CD4-positive, alpha-beta T cell treated with Interleukin-4 for 4 hours (primary cell): ENCODE measurements around the gene SRPK3.
A peak's percentile ranks its signal among the peaks of the same experiment; 100 is the strongest.
"Not testable (repeated sequence)": the region's sequence is repeated elsewhere in the genome, so short reads cannot be mapped to it uniquely, and the experiment has no call there.

Source experiments
- DNase-seq: peaks from one replicate; pipeline ENCODE4 v3.0.0-alpha.2; 2020

Gene SRPK3

GRCh38 chrX:153814591-153815315 lies 33.9 kb downstream of the SRPK3 start:
- DNase-seq: no peak

GRCh38 chrX:153816831-153817690 lies 36.2 kb downstream of the SRPK3 start:
- peak; percentile 13 for DNase-seq

- not testable (repeated sequence) for DNase-seq
These were observed 37.2 kb downstream of the SRPK3 start for GRCh38 chrX:153818064-153818463.

GRCh38 chrX:153818571-153819383 lies 37.9 kb downstream of the SRPK3 start:
- DNase-seq: peak; percentile 14

- no peak for DNase-seq
These were observed 38.7 kb downstream of the SRPK3 start for GRCh38 chrX:153819384-153820040.

GRCh38 chrX:153820601-153821000 lies 39.8 kb downstream of the SRPK3 start:
- no peak for DNase-seq

- no peak for DNase-seq
These were observed 40.2 kb downstream of the SRPK3 start for GRCh38 chrX:153821066-153821465.

GRCh38 chrX:153824348-153824747 lies 43.5 kb downstream of the SRPK3 start:
- no peak for DNase-seq

- no peak for DNase-seq
These were observed 44.2 kb downstream of the SRPK3 start for GRCh38 chrX:153825042-153825441.

GRCh38 chrX:153827016-153827415 lies 46.2 kb downstream of the SRPK3 start:
- DNase-seq: no peak

- DNase-seq: no peak
These were observed 47.1 kb downstream of the SRPK3 start for GRCh38 chrX:153827903-153828302.

- DNase-seq: no peak
These were observed 47.5 kb downstream of the SRPK3 start for GRCh38 chrX:153828308-153828707.

- DNase-seq: no peak
These were observed 48.1 kb downstream of the SRPK3 start for GRCh38 chrX:153828723-153829548.

GRCh38 chrX:153829549-153829798 lies 48.6 kb downstream of the SRPK3 start:
- DNase-seq: no peak

- DNase-seq: no peak
These were observed 49.2 kb downstream of the SRPK3 start, which contains the start of gene PDZD4 for GRCh38 chrX:153829799-153830639. Gene PDZD4 (minus strand): TSS chrX:153830544. CDS start chrX:153830298, 246 bp downstream.

GRCh38 chrX:153830640-153831428 lies 50.0 kb downstream of the SRPK3 start:
- DNase-seq: no peak

GRCh38 chrX:153831429-153832150 lies 50.7 kb downstream of the SRPK3 start:
- no peak for DNase-seq

GRCh38 chrX:153832728-153833127 lies 51.9 kb downstream of the SRPK3 start:
- DNase-seq: no peak
